ENCODE data around the gene SLC9C2. TPM values are rescaled to one million over a fixed set of nuclear protein-coding genes. Genes with fewer than 3 reads are reported as not detected.

Gene SLC9C2
- total RNA-seq, 1 donor from 2014 or later, result 0.54 TPM

DNA sequence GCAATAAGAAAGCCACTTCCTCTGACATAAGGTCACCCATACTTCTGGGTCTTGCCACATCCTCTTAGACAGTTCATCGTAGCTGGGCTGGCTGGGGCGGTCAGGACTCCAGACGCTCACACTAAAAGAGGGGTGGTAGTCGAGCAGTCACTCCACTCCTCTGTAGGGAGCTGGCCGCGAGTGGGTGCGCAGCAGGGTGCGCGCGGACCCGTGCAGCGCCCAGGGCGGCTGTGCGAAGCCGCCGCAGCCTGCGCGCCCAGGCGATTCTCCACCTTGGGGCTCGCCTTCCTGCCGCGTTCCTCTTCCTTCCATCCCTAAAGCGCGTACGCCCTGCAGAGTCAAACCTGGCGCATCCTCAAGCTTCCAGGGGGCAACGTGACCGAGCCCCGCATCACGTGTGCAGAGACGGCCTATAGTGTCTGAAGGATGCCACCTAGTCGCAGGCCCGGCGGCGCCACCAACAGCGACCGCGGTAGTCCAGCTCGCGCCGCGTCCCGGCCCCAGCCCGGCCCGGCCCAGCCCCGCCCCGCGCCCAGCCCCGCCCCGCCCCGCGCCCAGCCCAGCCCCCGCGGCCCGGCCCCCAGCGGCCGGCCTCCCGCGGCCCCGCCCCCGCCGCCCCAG lies 126.1 kb downstream of the SLC9C2 start:
- peaks cover 71% of the 10 kb centered on the region for H3K79me2 ChIP-seq (ENCODE audit: insufficient read depth, low read length)
- peak overlapping the region; percentile 93 for H2AFZ ChIP-seq (ENCODE audit: low read depth, low read length)

DNA sequence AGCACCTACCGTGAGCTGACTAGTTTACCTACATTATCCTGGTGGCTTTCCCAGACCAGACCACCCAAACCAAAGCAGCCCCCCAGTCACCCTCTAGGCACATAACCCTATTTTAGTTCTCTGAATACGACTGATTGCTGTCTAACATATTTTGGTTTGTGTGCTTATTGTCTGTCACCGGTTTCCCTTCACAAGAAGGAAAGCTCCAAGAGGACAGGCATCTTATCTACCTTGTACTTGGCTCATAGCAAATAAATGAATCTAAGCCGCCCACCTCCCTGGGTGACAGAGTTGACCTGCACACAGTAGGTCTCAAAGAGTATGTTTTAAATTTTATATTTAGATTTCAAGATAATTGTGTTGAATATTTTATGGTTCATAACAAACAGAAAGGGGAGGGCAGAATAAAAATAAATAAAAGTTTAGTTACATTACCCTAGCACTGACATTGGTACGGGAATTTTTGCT lies 126.6 kb downstream of the SLC9C2 start:
- Histone ChIP-seq H3K27ac (ENCODE audit: low read depth, low read length) (peak overlapping the region; percentile 75), H3K9ac (ENCODE audit: low read length) (peak overlapping the region; percentile 85), H3K9me3 (ENCODE audit: insufficient read depth, low read depth, low read length) (no peaks in the 10 kb centered on the region), H2AFZ (ENCODE audit: low read depth, low read length) (peak overlapping the region; percentile 93), H3K36me3 (ENCODE audit: insufficient read depth, low read length) (peaks cover 11% of the 10 kb centered on the region), H3K79me2 (ENCODE audit: insufficient read depth, low read length) (peaks cover 69% of the 10 kb centered on the region), H3K27me3 (ENCODE audit: insufficient read depth, low read length) (no peaks in the 10 kb centered on the region), H3K4me2 (ENCODE audit: low read length) (peak overlapping the region; percentile 87), H3K4me1 (ENCODE audit: insufficient read depth, low read length) (peaks cover 44% of the 10 kb centered on the region), H4K20me1 (ENCODE audit: insufficient read depth, low read length) (peaks cover 33% of the 10 kb centered on the region), H3K4me3 (ENCODE audit: insufficient read depth, low read depth, low read length) (peak overlapping the region; percentile 81)
- Mint-ChIP-seq H3K27me3 (ENCODE audit: low read depth, unreplicated experiment) (no peaks in the 10 kb centered on the region), H3K27ac (ENCODE audit: unreplicated experiment) (peak overlapping the region; percentile 55), H3K9me3 (ENCODE audit: unreplicated experiment) (peaks cover 9% of the 10 kb centered on the region), H3K36me3 (ENCODE audit: low read depth, unreplicated experiment) (peaks cover 15% of the 10 kb centered on the region), H3K4me3 (ENCODE audit: unreplicated experiment) (peak overlapping the region; percentile 86), H3K4me1 (ENCODE audit: low read depth, unreplicated experiment) (peaks cover 35% of the 10 kb centered on the region)
- FAIRE-seq (no peak), DNase-seq (ENCODE audit: low read depth) (no peak)
- TF ChIP-seq EZH2 (IDR thresholded peaks at IDR 0.05; ENCODE audit: insufficient read depth, low read length), result no peak
- TF ChIP-seq, protein P1, sequence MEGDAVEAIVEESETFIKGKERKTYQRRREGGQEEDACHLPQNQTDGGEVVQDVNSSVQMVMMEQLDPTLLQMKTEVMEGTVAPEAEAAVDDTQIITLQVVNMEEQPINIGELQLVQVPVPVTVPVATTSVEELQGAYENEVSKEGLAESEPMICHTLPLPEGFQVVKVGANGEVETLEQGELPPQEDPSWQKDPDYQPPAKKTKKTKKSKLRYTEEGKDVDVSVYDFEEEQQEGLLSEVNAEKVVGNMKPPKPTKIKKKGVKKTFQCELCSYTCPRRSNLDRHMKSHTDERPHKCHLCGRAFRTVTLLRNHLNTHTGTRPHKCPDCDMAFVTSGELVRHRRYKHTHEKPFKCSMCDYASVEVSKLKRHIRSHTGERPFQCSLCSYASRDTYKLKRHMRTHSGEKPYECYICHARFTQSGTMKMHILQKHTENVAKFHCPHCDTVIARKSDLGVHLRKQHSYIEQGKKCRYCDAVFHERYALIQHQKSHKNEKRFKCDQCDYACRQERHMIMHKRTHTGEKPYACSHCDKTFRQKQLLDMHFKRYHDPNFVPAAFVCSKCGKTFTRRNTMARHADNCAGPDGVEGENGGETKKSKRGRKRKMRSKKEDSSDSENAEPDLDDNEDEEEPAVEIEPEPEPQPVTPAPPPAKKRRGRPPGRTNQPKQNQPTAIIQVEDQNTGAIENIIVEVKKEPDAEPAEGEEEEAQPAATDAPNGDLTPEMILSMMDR (IDR thresholded peaks at IDR 0.05; ENCODE audit: insufficient read depth, low read depth, low read length), result no peak

More for the DNA sequence above, 126.1 kb downstream of the SLC9C2 start:
- peaks cover 10% of the 10 kb centered on the region for H3K36me3 Mint-ChIP-seq (ENCODE audit: low read depth, unreplicated experiment)
- H4K20me1 ChIP-seq (ENCODE audit: insufficient read depth, low read length), result peaks cover 38% of the 10 kb centered on the region
- H3K27me3 ChIP-seq (ENCODE audit: insufficient read depth, low read length), result no peaks in the 10 kb centered on the region
- H3K4me1 ChIP-seq (ENCODE audit: insufficient read depth, low read length), result peaks cover 44% of the 10 kb centered on the region
- FAIRE-seq (no peak), DNase-seq (ENCODE audit: low read depth) (peak; percentile 73)
- H3K4me1 Mint-ChIP-seq (ENCODE audit: low read depth, unreplicated experiment), result peaks cover 35% of the 10 kb centered on the region
- peak overlapping the region; percentile 97 for H3K4me3 Mint-ChIP-seq (ENCODE audit: unreplicated experiment)
- peak overlapping the region; percentile 81 for H3K4me3 ChIP-seq (ENCODE audit: insufficient read depth, low read depth, low read length)
- no peaks in the 10 kb centered on the region for H3K9me3 ChIP-seq (ENCODE audit: insufficient read depth, low read depth, low read length)
- peak overlapping the region; percentile 85 for H3K9ac ChIP-seq (ENCODE audit: low read length)
- H3K27me3 Mint-ChIP-seq (ENCODE audit: low read depth, unreplicated experiment), result no peaks in the 10 kb centered on the region
- TF ChIP-seq, protein P1 (IDR thresholded peaks at IDR 0.05; ENCODE audit: insufficient read depth, low read depth, low read length), result no peak
- no peak for TF ChIP-seq EZH2 (IDR thresholded peaks at IDR 0.05; ENCODE audit: insufficient read depth, low read length)
- H3K4me2 ChIP-seq (ENCODE audit: low read length), result peak overlapping the region; percentile 87
- H3K36me3 ChIP-seq (ENCODE audit: insufficient read depth, low read length), result peaks cover 16% of the 10 kb centered on the region
- H3K27ac ChIP-seq (ENCODE audit: low read depth, low read length), result peak overlapping the region; percentile 75
- peaks cover 5% of the 10 kb centered on the region for H3K9me3 Mint-ChIP-seq (ENCODE audit: unreplicated experiment)
- H3K27ac Mint-ChIP-seq (ENCODE audit: unreplicated experiment), result no peak overlapping the region

Data from astrocyte (in vitro differentiated cells and primary cell).